Esophagus squamous epithelium (tissue), 4 donors: ENCODE measurements around the gene CNTN1.

Experiments
- POLR2A ChIP-seq, 4 donors: fragments of 450-650 bp; IDR thresholded peaks; one replicate each; pipeline ENCODE4 v1.6.1; 2017; ENCODE audit warnings: antibody characterized with exemption in 4 of 4, mild to moderate bottlenecking in 4 of 4, moderate library complexity in 3 of 4
- TF ChIP-seq, protein P1 (sequence below), 6 experiments: fragments of 450-650 bp in 4 of 6; fragments of 200-600 bp in 2 of 6; sonication (generic) in 2 of 6; IDR thresholded peaks; one replicate each; pipeline ENCODE4 v1.5.1; 2016 to 2019; ENCODE audit warnings: antibody characterized with exemption in 6 of 6, mild to moderate bottlenecking in 4 of 6, moderate library complexity in 4 of 6

DNA sequence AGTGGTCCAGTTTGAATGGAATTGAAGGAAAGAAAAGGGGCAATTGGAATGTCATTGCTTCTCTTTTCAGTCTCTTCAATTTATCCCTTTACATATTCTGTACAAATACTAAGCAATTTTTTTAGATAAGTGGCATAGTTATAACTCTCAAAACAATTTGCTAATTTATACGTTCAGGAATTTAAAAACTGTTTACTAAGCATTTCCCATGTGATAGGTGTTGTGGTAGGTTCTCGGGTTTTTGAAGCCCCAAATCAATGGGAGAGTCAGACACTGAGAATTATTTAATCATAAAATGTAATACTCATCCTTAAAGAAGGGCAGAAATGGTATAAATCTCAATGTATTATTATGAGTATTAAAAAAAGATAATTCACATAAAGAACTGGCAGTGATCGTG lies 197.1 kb downstream of the CNTN1 start:
- TF ChIP-seq POLR2A (IDR thresholded peaks at IDR 0.05) = no peak
- TF ChIP-seq, protein P1, sequence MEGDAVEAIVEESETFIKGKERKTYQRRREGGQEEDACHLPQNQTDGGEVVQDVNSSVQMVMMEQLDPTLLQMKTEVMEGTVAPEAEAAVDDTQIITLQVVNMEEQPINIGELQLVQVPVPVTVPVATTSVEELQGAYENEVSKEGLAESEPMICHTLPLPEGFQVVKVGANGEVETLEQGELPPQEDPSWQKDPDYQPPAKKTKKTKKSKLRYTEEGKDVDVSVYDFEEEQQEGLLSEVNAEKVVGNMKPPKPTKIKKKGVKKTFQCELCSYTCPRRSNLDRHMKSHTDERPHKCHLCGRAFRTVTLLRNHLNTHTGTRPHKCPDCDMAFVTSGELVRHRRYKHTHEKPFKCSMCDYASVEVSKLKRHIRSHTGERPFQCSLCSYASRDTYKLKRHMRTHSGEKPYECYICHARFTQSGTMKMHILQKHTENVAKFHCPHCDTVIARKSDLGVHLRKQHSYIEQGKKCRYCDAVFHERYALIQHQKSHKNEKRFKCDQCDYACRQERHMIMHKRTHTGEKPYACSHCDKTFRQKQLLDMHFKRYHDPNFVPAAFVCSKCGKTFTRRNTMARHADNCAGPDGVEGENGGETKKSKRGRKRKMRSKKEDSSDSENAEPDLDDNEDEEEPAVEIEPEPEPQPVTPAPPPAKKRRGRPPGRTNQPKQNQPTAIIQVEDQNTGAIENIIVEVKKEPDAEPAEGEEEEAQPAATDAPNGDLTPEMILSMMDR (IDR thresholded peaks at IDR 0.05) = no peak
